GM10266 (cell line): Measurements from ENCODE around the gene TRAF3IP1.
A peak's percentile ranks its signal among the peaks of the same experiment; 100 is the strongest.
"Not testable (repeated sequence)": the region's sequence is repeated elsewhere in the genome, so short reads cannot be mapped to it uniquely, and the experiment has no call there.

Experiments used
- DNase-seq: peaks from one replicate; pipeline ENCODE4 v3.0.0; 2012; ENCODE audit errors: extremely low spot score
- TF ChIP-seq, protein P1 (sequence below): IDR thresholded peaks from 2 replicates; pipeline ENCODE4 v1.5.1; 2012; ENCODE audit warnings: mild to moderate bottlenecking, low read depth; ENCODE audit not compliant: control insufficient read depth, insufficient read depth; ENCODE audit errors: missing control alignments

TRAF3IP1 gene, protein sequence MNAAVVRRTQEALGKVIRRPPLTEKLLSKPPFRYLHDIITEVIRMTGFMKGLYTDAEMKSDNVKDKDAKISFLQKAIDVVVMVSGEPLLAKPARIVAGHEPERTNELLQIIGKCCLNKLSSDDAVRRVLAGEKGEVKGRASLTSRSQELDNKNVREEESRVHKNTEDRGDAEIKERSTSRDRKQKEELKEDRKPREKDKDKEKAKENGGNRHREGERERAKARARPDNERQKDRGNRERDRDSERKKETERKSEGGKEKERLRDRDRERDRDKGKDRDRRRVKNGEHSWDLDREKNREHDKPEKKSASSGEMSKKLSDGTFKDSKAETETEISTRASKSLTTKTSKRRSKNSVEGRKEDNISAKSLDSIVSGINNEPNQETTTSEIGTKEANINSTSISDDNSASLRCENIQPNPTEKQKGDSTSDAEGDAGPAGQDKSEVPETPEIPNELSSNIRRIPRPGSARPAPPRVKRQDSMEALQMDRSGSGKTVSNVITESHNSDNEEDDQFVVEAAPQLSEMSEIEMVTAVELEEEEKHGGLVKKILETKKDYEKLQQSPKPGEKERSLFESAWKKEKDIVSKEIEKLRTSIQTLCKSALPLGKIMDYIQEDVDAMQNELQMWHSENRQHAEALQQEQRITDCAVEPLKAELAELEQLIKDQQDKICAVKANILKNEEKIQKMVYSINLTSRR

DNA sequence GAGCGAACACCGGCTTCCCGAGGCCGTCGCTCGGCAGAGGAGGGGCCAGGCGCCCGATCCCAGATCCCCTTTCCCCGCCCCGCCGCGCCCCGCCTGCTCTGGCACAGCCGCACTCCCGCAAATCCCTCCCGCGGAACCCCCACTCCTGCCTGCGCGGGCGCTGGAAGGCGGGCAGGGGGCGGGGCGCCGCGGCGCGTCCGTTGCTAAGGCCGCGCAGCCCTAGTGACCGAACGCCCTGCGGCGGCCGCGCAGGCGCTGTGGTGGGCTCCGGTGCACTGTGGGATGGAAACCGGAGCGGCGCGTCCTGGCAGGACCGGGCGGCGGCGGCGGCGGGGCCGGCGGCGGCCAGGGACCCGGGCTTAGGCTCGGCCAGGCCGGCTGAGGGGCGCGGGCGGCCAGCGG lies at the start of gene TRAF3IP1:
Gene TRAF3IP1 (plus strand): TSS at position 273 of the 402 bp plus-strand sequence. CDS start 145 bp downstream, outside the sequence.
- TF ChIP-seq, protein P1, sequence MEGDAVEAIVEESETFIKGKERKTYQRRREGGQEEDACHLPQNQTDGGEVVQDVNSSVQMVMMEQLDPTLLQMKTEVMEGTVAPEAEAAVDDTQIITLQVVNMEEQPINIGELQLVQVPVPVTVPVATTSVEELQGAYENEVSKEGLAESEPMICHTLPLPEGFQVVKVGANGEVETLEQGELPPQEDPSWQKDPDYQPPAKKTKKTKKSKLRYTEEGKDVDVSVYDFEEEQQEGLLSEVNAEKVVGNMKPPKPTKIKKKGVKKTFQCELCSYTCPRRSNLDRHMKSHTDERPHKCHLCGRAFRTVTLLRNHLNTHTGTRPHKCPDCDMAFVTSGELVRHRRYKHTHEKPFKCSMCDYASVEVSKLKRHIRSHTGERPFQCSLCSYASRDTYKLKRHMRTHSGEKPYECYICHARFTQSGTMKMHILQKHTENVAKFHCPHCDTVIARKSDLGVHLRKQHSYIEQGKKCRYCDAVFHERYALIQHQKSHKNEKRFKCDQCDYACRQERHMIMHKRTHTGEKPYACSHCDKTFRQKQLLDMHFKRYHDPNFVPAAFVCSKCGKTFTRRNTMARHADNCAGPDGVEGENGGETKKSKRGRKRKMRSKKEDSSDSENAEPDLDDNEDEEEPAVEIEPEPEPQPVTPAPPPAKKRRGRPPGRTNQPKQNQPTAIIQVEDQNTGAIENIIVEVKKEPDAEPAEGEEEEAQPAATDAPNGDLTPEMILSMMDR = no peak
- DNase-seq = peak; percentile 99

DNA sequence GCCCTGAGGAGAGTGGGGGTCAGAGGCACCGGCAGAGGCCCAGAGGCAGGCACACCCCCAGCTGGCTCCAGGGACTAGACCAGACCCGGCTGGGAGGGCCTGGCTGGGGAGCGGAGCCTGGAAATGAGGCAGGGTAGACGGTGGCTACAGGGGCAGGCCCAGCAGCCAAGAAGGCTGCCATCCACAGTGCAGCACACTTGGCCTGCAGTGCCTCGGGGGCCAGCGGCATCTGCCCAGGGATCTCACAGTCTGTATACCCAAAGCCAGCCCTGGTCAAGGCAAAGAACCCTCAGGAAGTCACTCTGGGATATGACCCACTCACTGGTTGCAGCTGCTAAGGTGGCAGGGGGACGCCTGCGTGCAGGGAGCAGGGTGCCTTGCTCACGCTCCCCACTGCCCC lies 49.7 kb upstream of the TRAF3IP1 start:
- DNase-seq = no peak
- TF ChIP-seq, protein P1 = no peak

DNA sequence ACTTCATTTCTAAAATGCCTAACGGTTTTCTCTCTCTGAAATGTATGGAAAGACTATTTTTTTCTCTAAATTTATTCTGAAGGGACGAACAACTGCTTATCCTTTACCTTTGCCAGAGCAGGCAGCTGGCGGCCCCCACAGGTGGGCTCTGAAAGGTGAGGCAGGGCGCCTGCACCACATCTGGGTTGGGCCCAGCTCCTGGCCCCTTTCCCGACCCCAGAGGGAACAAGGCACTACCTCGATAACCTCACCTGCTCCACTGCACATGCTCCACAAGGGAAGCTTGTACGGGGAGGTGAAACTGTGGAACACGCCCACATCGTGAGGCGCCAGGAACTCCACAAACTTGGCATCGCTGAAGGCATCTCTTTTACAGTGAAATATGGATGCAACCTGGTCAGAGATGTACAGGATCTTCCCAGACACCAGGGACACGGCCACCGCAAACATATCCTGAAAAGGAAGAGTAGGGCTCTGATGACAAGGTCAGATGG lies 49.2 kb upstream of the TRAF3IP1 start:
- TF ChIP-seq, protein P1 = no peak
- DNase-seq = no peak

DNA sequence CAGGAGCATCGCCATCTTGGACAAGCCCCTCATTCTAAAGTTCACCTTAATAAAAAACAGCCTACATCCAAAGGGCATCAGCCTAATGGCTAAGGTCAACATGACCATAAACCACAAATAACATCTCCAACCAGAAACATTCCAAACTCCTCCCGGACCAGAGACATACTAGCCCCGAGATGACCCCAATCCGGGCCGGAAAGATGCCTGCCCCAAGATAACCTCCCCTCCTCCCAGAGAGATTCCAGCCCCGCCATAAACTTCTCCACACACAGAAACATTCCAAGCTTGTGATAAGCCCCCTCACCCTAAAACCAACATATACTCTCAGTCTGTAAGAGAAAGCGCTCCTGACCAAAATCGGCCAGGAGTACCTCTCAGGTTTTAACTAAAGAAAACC lies 48.6 kb upstream of the TRAF3IP1 start:
- not testable (repeated sequence) for DNase-seq

DNA sequence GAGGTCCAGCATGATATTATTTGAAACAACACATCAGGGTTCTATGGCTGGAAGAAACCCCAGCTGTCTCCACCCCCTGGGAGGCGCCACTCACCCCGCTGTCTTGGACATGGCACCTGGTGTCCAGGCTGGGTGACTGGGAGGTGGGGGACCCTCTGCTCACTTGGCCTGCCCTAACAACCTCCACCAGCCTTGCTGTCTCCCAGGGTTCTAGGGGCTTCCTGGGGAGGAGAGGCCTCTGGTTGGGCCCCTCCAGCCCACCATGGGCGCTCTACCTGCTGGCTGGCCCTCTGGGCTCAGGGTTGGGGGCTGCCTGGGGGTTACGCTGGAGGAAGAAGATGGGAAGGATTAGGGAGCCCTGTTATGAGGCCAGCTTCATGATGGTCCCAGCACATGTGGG lies 48.2 kb upstream of the TRAF3IP1 start:
- TF ChIP-seq, protein P1 = no peak
- DNase-seq = no peak

DNA sequence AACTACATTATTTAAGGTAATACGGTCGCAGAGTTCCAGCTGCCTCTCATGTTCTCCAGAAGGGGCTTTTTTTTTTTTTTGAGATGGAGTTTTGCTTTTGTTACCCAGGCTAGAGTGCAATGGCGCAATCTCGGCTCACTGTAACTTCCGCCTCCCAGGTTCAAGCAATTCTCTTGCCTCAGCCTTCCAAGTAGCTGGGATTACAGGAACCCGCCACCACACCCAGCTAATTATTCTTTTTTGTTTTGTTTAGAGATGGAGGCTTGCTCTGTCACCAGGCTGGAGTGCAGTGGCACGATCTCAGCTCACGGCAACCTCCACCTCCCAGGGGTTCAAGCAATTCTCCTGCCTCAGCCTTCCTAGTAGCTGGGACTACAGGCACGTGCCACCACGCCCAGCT lies 46.9 kb upstream of the TRAF3IP1 start:
- not testable (repeated sequence) for DNase-seq

DNA sequence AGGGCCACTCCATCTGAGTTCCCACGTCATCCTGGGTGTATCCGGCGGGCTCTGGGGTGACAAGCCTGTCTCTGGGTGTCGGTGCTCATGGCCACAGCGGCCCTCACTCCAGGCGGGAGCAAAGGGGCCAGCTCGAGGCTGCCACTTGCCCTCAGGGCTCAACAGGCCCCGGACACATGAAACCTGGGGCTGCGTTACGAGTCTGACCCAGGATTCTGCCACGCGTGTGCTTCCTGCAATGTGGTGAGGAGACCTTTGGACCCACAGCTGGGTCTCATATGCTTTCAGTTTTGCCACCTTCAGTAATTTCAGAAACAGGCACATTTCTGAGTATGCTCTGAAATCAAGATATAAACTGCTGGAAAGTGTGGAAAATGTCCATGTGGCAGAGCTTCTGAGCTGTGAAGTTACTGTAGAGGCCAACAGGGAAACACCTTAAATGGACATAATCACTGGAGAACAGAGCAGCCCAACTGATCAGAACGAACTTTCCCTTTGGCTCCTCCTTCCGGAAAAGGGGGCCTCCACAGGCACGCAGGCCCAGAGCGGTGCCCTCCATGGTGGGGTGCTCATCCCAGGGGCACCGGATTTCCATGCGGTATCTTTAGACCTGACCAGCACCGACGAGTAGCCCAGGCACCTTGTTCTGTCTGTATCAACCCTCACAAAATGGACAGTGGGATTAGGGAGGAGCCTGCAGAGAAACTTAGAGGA lies 46.0 kb upstream of the TRAF3IP1 start:
- TF ChIP-seq, protein P1 = no peak
- DNase-seq = no peak

DNA sequence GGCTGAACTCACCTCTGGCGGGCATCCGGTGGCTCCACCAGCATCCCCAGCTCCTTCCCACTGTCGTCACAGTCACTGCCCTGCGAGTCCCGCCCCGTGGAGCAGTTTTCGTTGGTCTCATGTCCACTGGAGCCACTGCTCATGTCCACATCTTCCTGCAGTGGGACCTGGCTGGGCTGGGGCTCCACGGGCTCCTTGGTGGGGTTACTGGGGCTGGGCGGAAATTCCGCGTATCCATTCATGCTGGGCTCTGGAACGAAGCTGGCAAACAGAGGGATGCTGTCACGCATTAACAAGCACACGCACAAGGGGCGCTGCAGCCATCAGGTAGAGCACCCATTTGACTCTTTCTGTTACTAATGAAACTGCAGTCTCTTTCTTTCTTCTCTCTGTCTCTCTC lies 42.6 kb upstream of the TRAF3IP1 start:
- TF ChIP-seq, protein P1 = peak; percentile 4
- DNase-seq = no peak
